ENCODE data around the gene ITPK1.

The ITPK1 gene

GRCh38 chr14:93010130-93010499 lies 105.6 kb downstream of the ITPK1 start:
- DNase-seq (ENCODE audit: low read depth): no peak

- peak; percentile 21 for DNase-seq (ENCODE audit: low read depth)
These were observed 106.1 kb downstream of the ITPK1 start for GRCh38 chr14:93009471-93010129.

DNA sequence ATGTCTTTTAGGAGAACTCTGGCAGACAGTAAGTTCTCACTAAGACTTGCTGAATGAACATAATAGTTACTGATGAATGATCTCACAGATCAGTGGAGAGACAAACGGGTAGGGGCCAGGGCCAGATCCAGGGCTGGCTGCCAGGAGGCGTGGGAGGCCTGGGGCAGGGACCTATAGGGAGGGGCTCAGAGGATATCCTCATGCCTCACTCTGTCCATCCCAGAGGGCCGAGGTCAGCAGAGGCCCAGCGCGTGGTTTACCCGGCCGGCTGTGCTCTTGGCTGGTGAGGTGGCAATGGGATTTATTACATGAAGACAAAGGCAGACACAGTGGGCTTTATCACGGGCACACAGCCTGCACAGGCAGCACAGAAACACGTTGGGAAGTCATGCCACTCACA lies 107.3 kb downstream of the ITPK1 start:
- peak; percentile 52 for DNase-seq (ENCODE audit: low read depth)

GRCh38 chr14:93007225-93007997 lies 108.3 kb downstream of the ITPK1 start:
- peak; percentile 85 for DNase-seq (ENCODE audit: low read depth)

DNA sequence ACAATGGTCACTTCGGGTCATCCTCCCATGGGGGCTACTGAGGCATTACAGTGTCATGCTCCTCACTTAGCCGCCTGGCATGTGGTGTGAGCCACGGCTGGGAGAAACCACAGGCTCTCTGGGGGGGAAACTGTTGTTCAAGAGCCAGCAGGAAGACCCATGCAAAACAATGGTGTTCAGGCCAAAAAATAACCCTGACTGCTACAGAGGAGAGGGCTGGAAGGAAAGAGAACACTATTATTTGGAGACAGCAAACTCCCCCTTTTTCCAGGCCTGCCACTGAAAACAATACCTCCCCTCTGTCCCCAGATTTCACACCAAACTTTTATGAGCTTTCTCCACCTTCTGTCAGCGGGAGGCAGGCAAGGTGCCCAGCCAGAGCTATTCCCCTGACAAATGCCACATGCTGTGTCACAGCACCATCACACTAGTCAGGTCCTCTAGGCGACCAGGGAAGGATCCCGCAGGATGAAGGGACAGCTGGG lies 109.1 kb downstream of the ITPK1 start:
- DNase-seq (ENCODE audit: low read depth): peak; percentile 21

DNA sequence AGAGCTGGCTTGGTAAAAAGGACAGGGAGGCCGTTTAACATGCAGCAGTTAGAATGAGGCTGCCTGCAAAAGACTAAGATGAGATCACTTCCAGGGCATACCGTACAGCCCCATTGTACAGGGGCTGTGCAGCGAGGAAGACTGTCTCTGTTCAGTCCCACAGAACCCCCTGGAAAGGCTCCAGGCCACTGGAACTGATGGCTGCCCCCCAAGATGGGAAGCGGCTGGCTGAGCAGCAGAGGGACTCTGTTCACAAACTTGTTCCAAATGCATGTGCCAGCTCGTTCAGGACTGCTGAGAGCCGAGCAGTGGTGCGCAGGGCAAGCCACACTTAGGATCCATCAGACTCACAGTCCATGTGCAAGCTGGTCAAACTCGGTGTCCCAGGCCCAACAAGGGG lies 109.9 kb downstream of the ITPK1 start:
- no peak for DNase-seq (ENCODE audit: low read depth)

DNA sequence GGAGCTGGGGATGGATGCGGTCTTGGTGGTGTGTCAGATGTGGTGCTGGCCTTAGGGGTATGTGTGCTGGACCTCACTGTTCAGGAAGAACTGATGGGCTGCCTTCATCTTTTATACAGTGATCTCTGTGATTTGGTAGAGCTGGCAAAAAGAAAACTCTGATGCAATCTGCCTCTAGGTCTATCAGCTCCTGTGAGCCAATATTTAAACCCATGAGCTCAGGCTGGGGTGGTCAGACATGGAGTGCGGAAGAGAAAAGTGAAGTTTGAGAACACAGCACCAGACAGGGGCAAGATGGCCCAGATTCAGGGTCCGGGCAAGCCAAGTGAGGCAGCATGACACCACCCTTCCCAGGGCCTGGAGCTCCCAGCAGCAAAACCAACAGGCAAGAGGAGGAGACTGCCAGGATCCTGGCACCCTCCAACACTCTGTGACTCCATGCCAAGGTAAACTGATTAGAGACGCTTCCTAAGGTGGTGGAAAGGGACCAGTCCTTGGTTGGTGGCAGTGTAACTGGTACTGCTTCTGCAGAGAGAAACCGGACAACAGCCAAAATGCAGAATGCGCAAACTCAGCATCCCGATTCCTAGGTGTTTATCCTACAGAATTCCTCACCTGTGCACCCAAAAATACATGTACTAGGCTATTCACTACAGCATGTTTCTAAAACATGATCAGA lies 110.5 kb downstream of the ITPK1 start:
- no peak for DNase-seq (ENCODE audit: low read depth)

- DNase-seq (ENCODE audit: low read depth): no peak
These were observed 111.0 kb downstream of the ITPK1 start for GRCh38 chr14:93004699-93005082.

DNA sequence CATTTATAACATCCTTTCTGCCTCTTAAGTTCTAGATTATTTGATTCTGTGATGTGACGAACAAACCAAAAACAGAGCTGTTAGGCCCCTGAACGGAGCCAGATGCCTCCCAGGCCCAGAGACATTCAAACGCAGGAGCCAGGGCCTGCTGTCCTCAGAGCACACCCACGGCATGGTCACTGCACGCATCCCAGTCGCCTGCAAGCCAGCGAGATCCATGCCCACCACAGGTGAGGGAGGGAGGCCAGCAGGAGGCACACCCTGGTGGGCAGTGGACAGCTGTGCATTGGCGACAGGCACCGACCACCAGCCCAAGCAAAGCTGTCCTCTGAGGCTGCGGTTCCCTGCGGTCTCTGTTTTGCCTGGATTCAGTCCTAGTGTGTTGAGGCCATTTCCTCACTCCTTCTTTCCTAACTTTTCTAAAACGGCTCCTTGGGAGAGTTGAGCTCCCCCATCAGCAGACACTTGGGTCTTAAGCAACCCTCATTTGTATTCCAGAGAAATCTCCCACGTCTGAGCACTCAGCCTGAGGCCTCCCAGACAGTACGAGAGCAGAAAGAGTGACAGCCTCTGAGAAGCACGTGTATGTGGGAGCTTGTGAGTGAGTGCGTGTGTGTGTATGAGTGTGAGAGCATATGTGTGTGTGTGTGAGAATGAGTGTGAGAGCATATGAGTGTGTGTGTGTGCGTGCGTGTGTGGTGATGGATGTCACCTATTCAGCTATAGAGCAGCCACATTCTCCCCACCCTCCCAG lies 111.6 kb downstream of the ITPK1 start:
- DNase-seq (ENCODE audit: low read depth): no peak

DNA sequence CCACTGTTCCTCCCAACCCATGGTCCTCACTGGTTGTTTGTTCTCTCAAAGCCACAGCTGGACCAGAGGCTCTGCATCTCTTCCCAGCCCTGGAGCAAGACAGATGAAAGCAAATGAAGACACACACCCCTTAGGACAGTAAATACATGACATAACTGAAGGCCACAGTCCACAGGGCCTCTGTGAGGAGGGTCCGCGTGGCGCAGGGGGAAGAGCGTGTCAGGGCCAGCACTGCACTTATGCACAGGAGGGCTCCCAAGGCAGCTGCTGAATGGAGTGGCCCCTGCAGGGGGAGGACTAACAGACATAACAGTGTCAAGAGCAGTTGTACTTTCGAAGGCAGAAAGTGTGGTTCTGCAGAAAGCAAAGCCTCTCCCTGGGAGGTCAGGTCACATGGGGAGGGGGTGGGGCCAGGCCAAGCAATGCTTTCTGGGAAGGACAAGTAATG lies 112.8 kb downstream of the ITPK1 start:
- no peak for DNase-seq (ENCODE audit: low read depth)

GRCh38 chr14:93002049-93002448 lies 113.7 kb downstream of the ITPK1 start:
- no peak for DNase-seq (ENCODE audit: low read depth)

DNA sequence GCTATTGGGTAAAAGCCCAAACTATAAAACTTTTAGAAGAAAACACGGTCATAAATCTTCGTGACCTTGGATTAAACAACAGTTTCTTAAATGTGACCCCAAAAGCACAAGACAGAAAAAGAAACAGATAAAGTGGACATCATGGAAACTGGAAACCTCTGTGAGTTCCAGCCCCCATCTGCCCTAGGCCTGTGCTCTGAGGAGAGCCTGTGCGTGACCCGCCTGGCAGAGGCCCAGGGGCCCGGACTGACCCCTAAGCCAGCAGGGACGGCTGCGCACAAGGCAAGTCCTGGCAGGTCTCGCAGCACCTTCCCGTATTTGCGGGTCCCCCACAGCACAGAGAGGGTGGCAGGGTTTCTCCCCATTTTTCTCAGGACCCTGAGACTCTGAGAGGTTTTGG lies 116.8 kb downstream of the ITPK1 start:
- no peak for DNase-seq (ENCODE audit: low read depth)

DNA sequence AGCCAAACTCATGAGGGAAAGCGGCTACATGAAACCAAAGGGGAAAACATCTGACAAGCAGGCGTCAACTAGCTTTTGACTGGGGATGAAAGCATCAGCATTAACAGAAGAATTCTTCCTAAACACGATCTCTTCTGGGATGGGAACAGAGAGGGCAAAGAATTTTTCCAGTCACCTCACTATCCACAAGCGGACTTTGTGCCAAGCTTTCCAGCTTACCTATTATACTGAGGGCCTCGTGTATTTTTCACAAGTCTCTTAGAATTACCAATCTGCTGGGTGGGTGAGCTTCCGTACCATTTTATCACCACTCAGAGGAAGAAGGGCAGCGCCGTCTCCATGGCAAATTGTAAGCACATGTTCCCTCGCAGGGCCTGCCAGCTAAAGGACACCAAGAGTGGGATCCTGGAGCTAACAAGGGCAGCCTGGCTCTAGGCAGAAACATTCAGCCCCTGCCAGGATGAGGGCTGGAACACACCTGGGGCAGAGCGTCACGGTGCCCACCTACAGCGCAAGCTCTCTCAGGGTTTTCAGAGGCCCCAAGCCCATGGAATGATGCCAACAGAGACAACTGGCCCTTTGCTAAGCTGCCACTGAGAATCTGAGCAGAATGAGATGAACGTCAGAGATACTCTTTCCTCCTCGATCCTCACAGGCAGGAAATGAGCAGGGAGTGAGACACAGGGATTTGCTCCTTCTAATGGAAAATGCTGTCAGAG lies 118.2 kb downstream of the ITPK1 start:
- no peak for DNase-seq (ENCODE audit: low read depth)

DNA sequence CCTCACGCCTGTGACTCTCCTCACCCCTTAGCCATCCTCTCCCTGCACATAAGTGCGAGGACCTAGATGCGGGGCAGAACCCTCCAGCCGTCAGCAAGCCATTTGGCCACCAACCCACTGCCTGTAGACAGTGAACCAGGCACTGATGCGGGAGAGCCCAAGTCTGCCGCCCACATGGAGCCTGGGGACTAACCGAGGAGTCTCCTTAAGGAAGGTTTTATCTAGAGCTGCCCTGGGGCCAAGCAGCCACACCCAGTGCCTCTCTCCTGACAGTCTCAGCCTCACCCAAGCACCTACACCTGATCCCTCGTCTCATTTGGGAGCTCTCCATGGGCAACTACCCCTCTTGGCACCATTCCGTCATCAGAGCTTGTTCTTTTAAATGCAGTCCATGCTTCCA lies 120.1 kb downstream of the ITPK1 start:
- DNase-seq (ENCODE audit: low read depth): no peak

DNA sequence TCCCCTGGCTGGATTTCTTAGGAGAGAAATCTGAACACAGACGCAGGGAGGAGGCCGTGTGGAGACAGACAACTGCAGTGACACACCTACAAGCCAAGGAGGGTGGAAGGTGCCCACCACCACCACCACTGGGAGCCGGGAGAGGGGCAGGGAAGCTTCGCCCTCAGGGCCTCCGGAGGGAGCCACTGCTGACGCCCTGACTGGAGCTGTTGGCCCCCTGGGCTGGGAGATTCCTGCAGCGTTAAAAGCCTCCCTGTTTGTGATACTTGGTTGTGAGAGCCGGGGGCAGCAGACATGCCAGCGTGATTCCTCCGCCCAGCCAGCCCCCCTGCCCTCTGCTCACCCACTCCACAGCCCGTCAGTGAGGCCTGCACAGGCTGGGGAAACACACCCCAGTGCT lies 120.8 kb downstream of the ITPK1 start:
- no peak for DNase-seq (ENCODE audit: low read depth)

- no peak for DNase-seq (ENCODE audit: low read depth)
These were observed 121.5 kb downstream of the ITPK1 start for GRCh38 chr14:92994131-92994676.

GRCh38 chr14:92993302-92993701 lies 122.4 kb downstream of the ITPK1 start:
- no peak for DNase-seq (ENCODE audit: low read depth)

DNA sequence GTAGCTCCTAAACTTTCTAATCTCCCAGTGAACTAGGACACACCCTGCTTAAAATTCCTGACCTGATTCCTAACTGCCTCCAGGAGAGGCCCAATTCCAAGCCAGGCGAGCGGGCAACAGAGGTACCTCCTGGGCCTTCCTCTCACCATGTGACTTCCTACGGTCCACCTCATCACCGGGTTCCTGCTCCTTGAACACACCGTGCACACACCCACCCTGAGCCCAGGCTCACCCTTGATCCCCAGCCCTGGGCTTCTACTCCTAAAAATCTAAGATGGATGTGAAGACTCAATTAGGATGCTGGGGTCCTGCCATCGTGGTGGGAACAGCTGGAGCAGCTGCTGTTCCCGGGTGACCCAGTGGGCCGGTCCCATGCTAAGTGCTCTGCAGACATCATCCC lies 124.2 kb downstream of the ITPK1 start:
- no peak for DNase-seq (ENCODE audit: low read depth)

DNA sequence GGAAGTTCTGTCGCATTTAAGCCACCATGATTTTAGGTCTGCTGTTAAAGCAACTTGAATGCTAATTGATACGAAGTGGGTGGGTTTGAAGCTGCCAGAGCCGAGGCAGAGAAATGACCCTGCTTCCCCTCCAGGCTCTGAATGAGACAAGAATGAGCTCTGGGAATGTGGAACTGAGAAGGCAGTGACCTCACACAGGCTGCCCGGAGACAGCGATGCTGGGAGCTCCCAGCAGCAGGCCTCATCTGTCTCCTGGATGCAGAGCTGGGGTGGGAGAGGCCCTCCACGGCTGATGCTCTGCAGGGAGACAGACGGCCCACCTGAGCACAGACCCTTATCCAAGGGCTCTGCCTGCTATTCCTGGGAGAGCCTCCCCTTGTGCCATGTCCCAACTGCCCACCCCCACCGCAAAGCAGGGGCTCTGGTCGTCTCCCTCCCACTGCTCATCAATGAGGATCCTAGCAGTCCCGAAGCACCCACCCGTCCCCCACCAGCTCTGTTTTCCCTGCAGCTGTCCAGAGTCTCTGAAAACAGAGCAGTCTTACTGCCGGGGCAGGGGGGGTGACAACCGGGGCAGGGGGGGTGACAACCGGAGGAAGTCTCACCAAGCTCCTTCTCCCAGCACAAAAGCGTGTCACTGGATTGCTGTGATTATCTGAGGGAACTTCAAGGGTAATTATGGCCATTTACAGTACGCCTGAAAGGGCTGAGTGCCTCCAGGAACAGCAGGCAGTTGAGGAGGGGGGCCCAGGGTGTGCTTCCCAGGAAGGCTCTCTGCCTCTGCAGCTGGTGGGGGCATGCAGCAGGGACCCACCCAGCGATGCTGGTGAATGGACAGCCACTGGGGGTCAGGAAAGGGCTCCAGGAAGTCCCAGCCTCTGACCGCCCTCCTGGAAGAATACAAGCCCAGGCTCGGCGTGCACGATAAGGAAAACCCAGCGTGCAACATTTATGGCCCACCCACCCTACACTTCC lies 125.0 kb downstream of the ITPK1 start:
- no peak for DNase-seq (ENCODE audit: low read depth)
